Rectal smooth muscle tissue (tissue), 1 donor: ENCODE data around the gene SLC8A1.
A peak's percentile ranks its signal among the peaks of the same experiment; 100 is the strongest.

Source experiments
- H3K27ac ChIP-seq: one replicate; pipeline ENCODE4 v1.7.0; 2013; ENCODE audit warnings: low read depth, low read length, inconsistent platforms
- H3K27me3 ChIP-seq: one replicate; pipeline ENCODE4 v1.7.0; 2013; ENCODE audit warnings: low read length; ENCODE audit not compliant: control insufficient read depth, insufficient read depth
- H3K36me3 ChIP-seq: one replicate; pipeline ENCODE4 v1.7.0; 2013; ENCODE audit warnings: low read length; ENCODE audit not compliant: control insufficient read depth, insufficient read depth
- H3K4me1 ChIP-seq: one replicate; pipeline ENCODE4 v1.7.0; 2013; ENCODE audit warnings: low read length; ENCODE audit not compliant: control insufficient read depth, insufficient read depth
- H3K4me3 ChIP-seq: one replicate; pipeline ENCODE4 v1.7.0; 2013; ENCODE audit warnings: low read length
- H3K9ac ChIP-seq: one replicate; pipeline ENCODE4 v1.7.0; 2013; ENCODE audit warnings: low read length

SLC8A1 gene

GRCh38 chr2:40433736-40434135, 18.2 kb downstream of the SLC8A1 start:
- Histone ChIP-seq H3K4me3 (no peak overlapping the region), H3K27me3 (no peaks in the 10 kb centered on the region), H3K36me3 (no peaks in the 10 kb centered on the region), H3K9ac (no peak overlapping the region), H3K27ac (peak overlapping the region; percentile 21), H3K4me1 (peaks cover 30% of the 10 kb centered on the region)

- Histone ChIP-seq H3K9ac (no peak overlapping the region), H3K4me1 (peaks cover 25% of the 10 kb centered on the region), H3K27ac (no peak overlapping the region), H3K36me3 (no peaks in the 10 kb centered on the region), H3K4me3 (no peak overlapping the region), H3K27me3 (no peaks in the 10 kb centered on the region)
These were observed 18.9 kb downstream of the SLC8A1 start for GRCh38 chr2:40432921-40433483.

- Histone ChIP-seq H3K9ac (no peak overlapping the region), H3K4me3 (no peak overlapping the region), H3K36me3 (no peaks in the 10 kb centered on the region), H3K27me3 (no peaks in the 10 kb centered on the region), H3K27ac (peak overlapping the region; percentile 68), H3K4me1 (peaks cover 22% of the 10 kb centered on the region)
These were observed 20.3 kb downstream of the SLC8A1 start for GRCh38 chr2:40431600-40431955.

GRCh38 chr2:40430776-40431599, 20.9 kb downstream of the SLC8A1 start:
- Histone ChIP-seq H3K27me3 (no peaks in the 10 kb centered on the region), H3K4me1 (peaks cover 22% of the 10 kb centered on the region), H3K36me3 (no peaks in the 10 kb centered on the region), H3K27ac (peak overlapping the region; percentile 68), H3K4me3 (no peak overlapping the region), H3K9ac (no peak overlapping the region)

- H3K9ac ChIP-seq, result no peak overlapping the region
- no peaks in the 10 kb centered on the region for H3K27me3 ChIP-seq
- H3K4me3 ChIP-seq, result no peak overlapping the region
- H3K36me3 ChIP-seq, result no peaks in the 10 kb centered on the region
- H3K27ac ChIP-seq, result no peak overlapping the region
- H3K4me1 ChIP-seq, result peaks cover 18% of the 10 kb centered on the region
These were observed 23.5 kb downstream of the SLC8A1 start for GRCh38 chr2:40428439-40428838.

GRCh38 chr2:40421631-40422297, 30.1 kb downstream of the SLC8A1 start:
- no peak overlapping the region for H3K9ac ChIP-seq
- H3K36me3 ChIP-seq, result no peaks in the 10 kb centered on the region
- H3K4me3 ChIP-seq, result no peak overlapping the region
- H3K27me3 ChIP-seq, result no peaks in the 10 kb centered on the region
- peaks cover 37% of the 10 kb centered on the region for H3K4me1 ChIP-seq
- H3K27ac ChIP-seq, result peak overlapping the region; percentile 76

GRCh38 chr2:40420478-40420877, 31.4 kb downstream of the SLC8A1 start:
- no peaks in the 10 kb centered on the region for H3K27me3 ChIP-seq
- H3K4me3 ChIP-seq, result no peak overlapping the region
- peaks cover 40% of the 10 kb centered on the region for H3K4me1 ChIP-seq
- H3K27ac ChIP-seq, result peak overlapping the region; percentile 76
- H3K9ac ChIP-seq, result no peak overlapping the region
- H3K36me3 ChIP-seq, result no peaks in the 10 kb centered on the region

GRCh38 chr2:40419364-40419762, 32.5 kb downstream of the SLC8A1 start:
- H3K27ac ChIP-seq, result peak overlapping the region; percentile 76
- no peaks in the 10 kb centered on the region for H3K27me3 ChIP-seq
- no peak overlapping the region for H3K9ac ChIP-seq
- peaks cover 43% of the 10 kb centered on the region for H3K4me1 ChIP-seq
- H3K36me3 ChIP-seq, result no peaks in the 10 kb centered on the region
- H3K4me3 ChIP-seq, result no peak overlapping the region

GRCh38 chr2:40418614-40419363, 33.1 kb downstream of the SLC8A1 start:
- no peaks in the 10 kb centered on the region for H3K36me3 ChIP-seq
- H3K27ac ChIP-seq, result peak overlapping the region; percentile 76
- no peak overlapping the region for H3K9ac ChIP-seq
- peak overlapping the region; percentile 13 for H3K4me3 ChIP-seq
- H3K4me1 ChIP-seq, result peaks cover 43% of the 10 kb centered on the region
- H3K27me3 ChIP-seq, result no peaks in the 10 kb centered on the region

GRCh38 chr2:40416486-40416885, 35.4 kb downstream of the SLC8A1 start:
- no peaks in the 10 kb centered on the region for H3K27me3 ChIP-seq
- no peak overlapping the region for H3K9ac ChIP-seq
- peak overlapping the region; percentile 7 for H3K27ac ChIP-seq
- no peaks in the 10 kb centered on the region for H3K36me3 ChIP-seq
- no peak overlapping the region for H3K4me3 ChIP-seq
- peaks cover 37% of the 10 kb centered on the region for H3K4me1 ChIP-seq

- no peaks in the 10 kb centered on the region for H3K36me3 ChIP-seq
- H3K27ac ChIP-seq, result no peak overlapping the region
- H3K9ac ChIP-seq, result no peak overlapping the region
- H3K27me3 ChIP-seq, result no peaks in the 10 kb centered on the region
- no peak overlapping the region for H3K4me3 ChIP-seq
- H3K4me1 ChIP-seq, result peaks cover 28% of the 10 kb centered on the region
These were observed 36.5 kb downstream of the SLC8A1 start for GRCh38 chr2:40415391-40415790.

GRCh38 chr2:40412456-40412855, 39.4 kb downstream of the SLC8A1 start:
- H3K4me1 ChIP-seq, result peaks cover 14% of the 10 kb centered on the region

More at GRCh38 chr2:40412456-40412855, 39.4 kb downstream of the SLC8A1 start:
- Histone ChIP-seq H3K36me3 (no peaks in the 10 kb centered on the region), H3K27me3 (no peaks in the 10 kb centered on the region), H3K9ac (no peak overlapping the region), H3K4me3 (no peak overlapping the region), H3K27ac (no peak overlapping the region)
